Measurements from ENCODE around the gene LRRC59.

- TF ChIP-seq CTCF (IDR thresholded peaks at IDR 0.05; ENCODE audit: insufficient read depth, low read length) (no peak), POLR2AphosphoS5 (IDR thresholded peaks at IDR 0.05; ENCODE audit: low read depth) (no peak), GABPA (IDR thresholded peaks at IDR 0.05; ENCODE audit: low read depth) (no peak)
Measured at GRCh38 chr17:50420419-50421112, 23.2 kb upstream of the LRRC59 start.

Data from HL-60 (cell line).